Natural killer cell (primary cell): ENCODE data around the gene TBCC. TPM values are rescaled to one million over a fixed set of nuclear protein-coding genes. Genes with fewer than 3 reads are reported as not detected.

Experiments used
- ATAC-seq, 3 donors: fragments of 150-1000 bp in 2 of 3; fragments of 200-7000 bp in 1 of 3; cut with Tn5 transposase; 1 replicate in 1 of 3; 2 replicates in 2 of 3; pipeline ENCODE4 v1.10.0; 2021; ENCODE audit warnings: mild to moderate bottlenecking in 2 of 3, moderate library complexity in 2 of 3
- DNase-seq, 2 donors: peaks; one replicate each; pipeline versions ENCODE4 v3.0.0 to v3.0.0-alpha.2; 2013 to 2021; ENCODE audit warnings: mixed read lengths in 1 of 2
- H3K27ac ChIP-seq: one replicate; pipeline ENCODE4 v1.5.1; 2013; ENCODE audit warnings: mild to moderate bottlenecking, low read length
- H3K27me3 ChIP-seq: one replicate; pipeline ENCODE4 v1.6.1; 2013; ENCODE audit warnings: low read length; ENCODE audit not compliant: control insufficient read depth, insufficient read depth
- H3K36me3 ChIP-seq: one replicate; pipeline ENCODE4 v1.6.1; 2013; ENCODE audit warnings: low read length; ENCODE audit not compliant: control insufficient read depth, insufficient read depth
- H3K4me1 ChIP-seq: one replicate; pipeline ENCODE4 v1.6.1; 2013; ENCODE audit warnings: low read length; ENCODE audit not compliant: control insufficient read depth, insufficient read depth
- H3K4me3 ChIP-seq: one replicate; pipeline ENCODE4 v1.5.1; 2013; ENCODE audit warnings: low read length
- H3K9me3 ChIP-seq: one replicate; pipeline ENCODE4 v1.6.1; 2013; ENCODE audit warnings: low read length; ENCODE audit not compliant: control insufficient read depth, insufficient read depth
- H3K27ac Mint-ChIP-seq, 2 donors: one replicate each; pipeline ENCODE4 v1.8.0; 2022; ENCODE audit warnings: mild to moderate bottlenecking in 2 of 2, mixed read lengths in 2 of 2, moderate library complexity in 1 of 2
- H3K27me3 Mint-ChIP-seq, 2 donors: one replicate each; pipeline ENCODE4 v1.8.0; 2022; ENCODE audit warnings: low read depth in 2 of 2, mixed read lengths in 2 of 2
- H3K36me3 Mint-ChIP-seq: one replicate; pipeline ENCODE4 v1.8.0; 2022; ENCODE audit warnings: mixed read lengths
- H3K4me1 Mint-ChIP-seq, 2 donors: one replicate each; pipeline ENCODE4 v1.8.0; 2022; ENCODE audit warnings: mixed read lengths in 2 of 2
- H3K4me3 Mint-ChIP-seq: one replicate; pipeline ENCODE4 v1.8.0; 2022; ENCODE audit warnings: mild to moderate bottlenecking, moderate library complexity, mixed read lengths
- H3K9me3 Mint-ChIP-seq, 2 donors: one replicate each; pipeline ENCODE4 v1.8.0; 2022; ENCODE audit warnings: mixed read lengths in 2 of 2
- CTCF ChIP-seq: fragments of 200-600 bp; IDR thresholded peaks from one replicate; pipeline ENCODE4 v1.8.0; 2022; ENCODE audit warnings: antibody characterized with exemption
- WGBS: methylation state at CpG from one replicate; pipeline ENCODE4 v1.1.7; 2013; ENCODE audit warnings: missing lambda C conversion rate; ENCODE audit not compliant: insufficient coverage; 5-methylcytosine and 5-hydroxymethylcytosine counted together
- intact Hi-C: fragments of 100-400 bp; cut with micrococcal nuclease; formaldehyde crosslinking; loops from one replicate; pipeline ENCODE4 v1.14.2; 2022
- total RNA-seq, 4 donors: library from RNA; stranded (reverse); fragments of 120-200 nt in 1 of 4; gene quantifications; one replicate each; pipeline versions ENCODE4 v1.2.3 to v1.2.4, GENCODE V29; 2013 to 2022

The TBCC gene
- total RNA-seq, 3 donors from 2014 or later (not counting 1 experiment from before 2014, with no cell fraction given): 64.1 to 77.6 (median 65.6) TPM

- DNase-seq (no peak), ATAC-seq (no peak)
- Histone ChIP-seq H3K4me3 (no peak overlapping the region), H3K36me3 (no peaks in the 10 kb centered on the region), H3K27ac (no peak overlapping the region), H3K4me1 (peaks cover 8% of the 10 kb centered on the region), H3K27me3 (no peaks in the 10 kb centered on the region), H3K9me3 (no peaks in the 10 kb centered on the region)
- no peaks in the 10 kb centered on the region for H3K9me3 Mint-ChIP-seq
- 92% methylated on average over 2 of the region's 3 CpGs for WGBS
- H3K27ac Mint-ChIP-seq: no peak overlapping the region
- H3K4me1 Mint-ChIP-seq: peaks cover 19 to 20% of the 10 kb centered on the region in 2 donors
- intact Hi-C loops: loop anchor here (5.0 kb wide), 1 partner anchor 53 kb away; the partner anchor contains the start of gene BICRAL
- no peak overlapping the region for H3K4me3 Mint-ChIP-seq
- H3K27me3 Mint-ChIP-seq: peaks cover 0 to 2% of the 10 kb centered on the region in 2 donors
- no peaks in the 10 kb centered on the region for H3K36me3 Mint-ChIP-seq
- TF ChIP-seq CTCF: no peak
These were observed 16.2 kb downstream of the TBCC start for GRCh38 chr6:42729731-42730130.

- H3K9me3 Mint-ChIP-seq: no peaks in the 10 kb centered on the region
- no peaks in the 10 kb centered on the region for H3K27me3 Mint-ChIP-seq
- H3K9me3 ChIP-seq: no peaks in the 10 kb centered on the region
- H3K4me1 ChIP-seq: peaks cover 8% of the 10 kb centered on the region
- H3K4me3 ChIP-seq: no peak overlapping the region
- ATAC-seq (no peak), DNase-seq (no peak)
- peak overlapping the region; percentile 59 for H3K4me3 Mint-ChIP-seq
- peak overlapping the region; percentile 90 for H3K27ac Mint-ChIP-seq
- WGBS: 96% methylated on average over 20 of the region's 22 CpGs
- no peaks in the 10 kb centered on the region for H3K27me3 ChIP-seq
- no peak for TF ChIP-seq CTCF
- H3K36me3 Mint-ChIP-seq: no peaks in the 10 kb centered on the region
- H3K36me3 ChIP-seq: no peaks in the 10 kb centered on the region
- H3K27ac ChIP-seq: no peak overlapping the region
- intact Hi-C loops: loop anchor here (5.0 kb wide), 1 partner anchor 55 kb away; the partner anchor contains the start of gene BICRAL
- H3K4me1 Mint-ChIP-seq: peaks cover 19 to 20% of the 10 kb centered on the region in 2 donors
These were observed 18.3 kb downstream of the TBCC start for GRCh38 chr6:42727627-42728026.

GRCh38 chr6:42727087-42727611 is 18.8 kb downstream of the TBCC start:
- WGBS: 39% methylated on average over 52 of the region's 52 CpGs
- H3K36me3 Mint-ChIP-seq: no peaks in the 10 kb centered on the region
- TF ChIP-seq CTCF: no peak
- H3K9me3 Mint-ChIP-seq: no peaks in the 10 kb centered on the region
- peak in 1 of 3 donors; percentile 5 for ATAC-seq
- Histone ChIP-seq H3K4me1 (peaks cover 8% of the 10 kb centered on the region), H3K4me3 (peak overlapping the region; percentile 49), H3K27me3 (no peaks in the 10 kb centered on the region), H3K36me3 (no peaks in the 10 kb centered on the region), H3K27ac (peak overlapping the region; percentile 72), H3K9me3 (no peaks in the 10 kb centered on the region)
- no peaks in the 10 kb centered on the region for H3K27me3 Mint-ChIP-seq
- H3K27ac Mint-ChIP-seq: peak overlapping the region; percentile 90
- peaks cover 19 to 20% of the 10 kb centered on the region in 2 donors for H3K4me1 Mint-ChIP-seq
- peak overlapping the region; percentile 93 for H3K4me3 Mint-ChIP-seq
- peak in 1 of 2 donors; percentile 23 for DNase-seq
- intact Hi-C loops: loop anchor here (5.0 kb wide), 1 partner anchor 55 kb away; the partner anchor contains the start of gene BICRAL
